Fibroblast of lung (primary cell): ENCODE measurements around the gene PODN. TPM values are rescaled to one million over a fixed set of nuclear protein-coding genes. Genes with fewer than 3 reads are reported as not detected.

Source experiments
- DNase-seq, 2 donors: peaks; one replicate each; pipeline versions ENCODE4 v3.0.0 to v3.0.0-alpha.2; 2010; ENCODE audit warnings: low read depth in 2 of 2
- H2AFZ ChIP-seq: 2 replicates; pipeline ENCODE4 v1.5.1; 2012; ENCODE audit warnings: low read length, control low read depth, inconsistent platforms
- H3K27ac ChIP-seq: 2 replicates; pipeline ENCODE4 v1.5.1; 2011; ENCODE audit warnings: low read length, control low read depth; ENCODE audit not compliant: insufficient read depth
- H3K27me3 ChIP-seq: 2 replicates; pipeline ENCODE4 v1.5.1; 2011; ENCODE audit warnings: mild to moderate bottlenecking, low read length; ENCODE audit not compliant: control insufficient read depth, insufficient read depth
- H3K36me3 ChIP-seq: 2 replicates; pipeline ENCODE4 v1.5.1; 2011; ENCODE audit warnings: low read length; ENCODE audit not compliant: control insufficient read depth, insufficient read depth
- H3K4me1 ChIP-seq: 2 replicates; pipeline ENCODE4 v1.5.1; 2011; ENCODE audit warnings: low read length; ENCODE audit not compliant: control insufficient read depth, insufficient read depth; ENCODE audit errors: extremely low read depth
- H3K4me2 ChIP-seq: 2 replicates; pipeline ENCODE4 v1.5.1; 2011; ENCODE audit warnings: low read length, control low read depth; ENCODE audit not compliant: insufficient read depth; ENCODE audit errors: extremely low read depth
- H3K4me3 ChIP-seq, 4 experiments: fragments of 200-600 bp in 1 of 4; sonication (generic) in 1 of 4; replicated peaks in 1 of 4; 2 replicates each; pipeline ENCODE4 v1.5.1; 2011 to 2016; ENCODE audit warnings: low read length in 4 of 4, low read depth in 3 of 4, mild to moderate bottlenecking in 3 of 4, control low read depth in 2 of 4, inconsistent platforms in 1 of 4, mixed read lengths in 1 of 4; ENCODE audit not compliant: insufficient read depth in 1 of 4; ENCODE audit errors: control extremely low read depth in 1 of 4
- H3K79me2 ChIP-seq: 2 replicates; pipeline ENCODE4 v1.5.1; 2012; ENCODE audit warnings: mild to moderate bottlenecking, low read length, inconsistent platforms; ENCODE audit not compliant: control insufficient read depth, insufficient read depth
- H3K9ac ChIP-seq: 2 replicates; pipeline ENCODE4 v1.5.1; 2011; ENCODE audit warnings: mild to moderate bottlenecking, low read length, control low read depth; ENCODE audit not compliant: insufficient read depth
- H3K9me3 ChIP-seq: 2 replicates; pipeline ENCODE4 v1.5.1; 2012; ENCODE audit warnings: low read depth, low read length; ENCODE audit not compliant: control insufficient read depth, insufficient read depth
- H4K20me1 ChIP-seq: 2 replicates; pipeline ENCODE4 v1.5.1; 2011; ENCODE audit warnings: low read length; ENCODE audit not compliant: control insufficient read depth, insufficient read depth; ENCODE audit errors: extremely low read depth
- EZH2 ChIP-seq: IDR thresholded peaks from 2 replicates; pipeline ENCODE4 v1.5.1; 2012; ENCODE audit warnings: low read length, control low read depth, mild to moderate bottlenecking; ENCODE audit errors: missing control alignments
- polyA plus RNA-seq, 2 donors: library from polyadenylated mRNA; depleted of rRNA in 1 of 2; stranded (reverse) in 1 of 2; unstranded in 1 of 2; fragments of >200 nt; gene quantifications; 2 replicates each; pipeline ENCODE4 v1.2.1, GENCODE V29; 2011 to 2012; ENCODE audit warnings: missing spikeins in 1 of 2
- total RNA-seq: library from RNA; depleted of rRNA; stranded (reverse); fragments of >200 nt; gene quantifications from 2 replicates; pipeline ENCODE4 v1.2.1, GENCODE V29; 2014
- TF ChIP-seq, protein P1 (sequence below), 2 donors: IDR thresholded peaks in 1 of 2; conservative IDR thresholded peaks in 1 of 2; 1 replicate in 1 of 2; 2 replicates in 1 of 2; pipeline ENCODE4 v1.5.1; 2011 to 2012; ENCODE audit warnings: low read length in 2 of 2, control low read depth in 1 of 2, inconsistent platforms in 1 of 2, low read depth in 1 of 2, mild to moderate bottlenecking in 1 of 2

The PODN gene
- total and polyA plus RNA-seq, 2 donors (not counting 1 experiment from before 2014, with no cell fraction given) = 31.6 to 49.7 TPM

DNA sequence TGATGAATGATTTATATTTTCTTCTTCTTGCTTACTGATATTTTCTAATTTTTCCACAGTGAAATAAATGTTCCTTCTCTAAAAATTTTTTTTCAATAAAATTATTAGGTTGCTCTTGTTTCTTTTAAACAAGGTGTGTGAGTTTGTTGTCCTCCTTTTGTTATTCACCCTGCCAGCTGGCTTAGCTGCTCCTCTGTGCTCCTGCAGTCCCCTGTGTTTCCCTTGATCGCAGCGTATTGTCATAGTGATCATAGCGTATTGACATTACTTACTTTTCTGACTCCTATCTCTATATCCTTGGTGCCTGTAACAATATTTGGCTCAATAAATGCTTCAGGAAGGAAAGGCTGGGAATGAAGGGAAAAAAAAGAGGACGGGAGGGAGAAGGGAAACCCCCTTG is 24.9 kb upstream of the PODN start:
- no peaks in the 10 kb centered on the region for H3K79me2 ChIP-seq
- peaks cover 11% of the 10 kb centered on the region for H3K36me3 ChIP-seq
- no peak overlapping the region for H3K9ac ChIP-seq
- no peak overlapping the region for H2AFZ ChIP-seq
- H4K20me1 ChIP-seq = no peaks in the 10 kb centered on the region
- no peak overlapping the region for H3K27ac ChIP-seq
- no peaks in the 10 kb centered on the region for H3K9me3 ChIP-seq
- no peak overlapping the region for H3K4me3 ChIP-seq
- TF ChIP-seq EZH2 = no peak
- TF ChIP-seq, protein P1, sequence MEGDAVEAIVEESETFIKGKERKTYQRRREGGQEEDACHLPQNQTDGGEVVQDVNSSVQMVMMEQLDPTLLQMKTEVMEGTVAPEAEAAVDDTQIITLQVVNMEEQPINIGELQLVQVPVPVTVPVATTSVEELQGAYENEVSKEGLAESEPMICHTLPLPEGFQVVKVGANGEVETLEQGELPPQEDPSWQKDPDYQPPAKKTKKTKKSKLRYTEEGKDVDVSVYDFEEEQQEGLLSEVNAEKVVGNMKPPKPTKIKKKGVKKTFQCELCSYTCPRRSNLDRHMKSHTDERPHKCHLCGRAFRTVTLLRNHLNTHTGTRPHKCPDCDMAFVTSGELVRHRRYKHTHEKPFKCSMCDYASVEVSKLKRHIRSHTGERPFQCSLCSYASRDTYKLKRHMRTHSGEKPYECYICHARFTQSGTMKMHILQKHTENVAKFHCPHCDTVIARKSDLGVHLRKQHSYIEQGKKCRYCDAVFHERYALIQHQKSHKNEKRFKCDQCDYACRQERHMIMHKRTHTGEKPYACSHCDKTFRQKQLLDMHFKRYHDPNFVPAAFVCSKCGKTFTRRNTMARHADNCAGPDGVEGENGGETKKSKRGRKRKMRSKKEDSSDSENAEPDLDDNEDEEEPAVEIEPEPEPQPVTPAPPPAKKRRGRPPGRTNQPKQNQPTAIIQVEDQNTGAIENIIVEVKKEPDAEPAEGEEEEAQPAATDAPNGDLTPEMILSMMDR (conservative IDR thresholded peaks at IDR 0.05 in 1 of 2, IDR thresholded peaks at IDR 0.05 in 1 of 2; ENCODE audit: low read depth in 1 of 2, low read length in 2 of 2) = no peak
- H3K4me1 ChIP-seq = no peaks in the 10 kb centered on the region
- H3K27me3 ChIP-seq = no peaks in the 10 kb centered on the region
- no peak overlapping the region for H3K4me2 ChIP-seq
- DNase-seq = no peak

DNA sequence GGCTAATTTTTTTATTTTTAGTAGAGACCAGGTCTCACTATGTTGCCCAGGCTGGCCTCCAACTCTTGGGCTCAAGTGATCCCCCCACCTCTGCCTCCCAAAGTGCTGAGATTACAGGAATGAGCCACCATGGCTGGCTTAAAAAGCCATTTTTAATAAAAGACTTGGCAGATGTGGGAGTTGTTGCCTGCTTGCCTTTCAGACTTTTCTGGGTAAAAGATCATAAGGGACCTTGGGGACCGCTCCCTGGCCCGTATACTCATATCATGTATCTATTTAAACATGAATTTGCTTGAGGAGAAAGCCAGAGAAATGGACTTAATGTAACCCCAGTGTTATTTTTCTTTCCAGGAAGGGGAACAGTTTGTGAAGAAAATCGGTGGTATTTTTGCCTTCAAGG is 23.4 kb upstream of the PODN start:
- Histone ChIP-seq H3K4me1 (peaks cover 5% of the 10 kb centered on the region), H3K4me2 (no peak overlapping the region), H3K4me3 (no peak overlapping the region), H3K9me3 (no peaks in the 10 kb centered on the region), H3K36me3 (peaks cover 11% of the 10 kb centered on the region), H3K9ac (no peak overlapping the region), H3K27ac (no peak overlapping the region), H4K20me1 (no peaks in the 10 kb centered on the region), H3K27me3 (no peaks in the 10 kb centered on the region), H2AFZ (no peak overlapping the region), H3K79me2 (no peaks in the 10 kb centered on the region)
- DNase-seq = no peak
- TF ChIP-seq, protein P1 (conservative IDR thresholded peaks at IDR 0.05 in 1 of 2, IDR thresholded peaks at IDR 0.05 in 1 of 2; ENCODE audit: low read depth in 1 of 2, low read length in 2 of 2) = no peak
- TF ChIP-seq EZH2 = no peak

DNA sequence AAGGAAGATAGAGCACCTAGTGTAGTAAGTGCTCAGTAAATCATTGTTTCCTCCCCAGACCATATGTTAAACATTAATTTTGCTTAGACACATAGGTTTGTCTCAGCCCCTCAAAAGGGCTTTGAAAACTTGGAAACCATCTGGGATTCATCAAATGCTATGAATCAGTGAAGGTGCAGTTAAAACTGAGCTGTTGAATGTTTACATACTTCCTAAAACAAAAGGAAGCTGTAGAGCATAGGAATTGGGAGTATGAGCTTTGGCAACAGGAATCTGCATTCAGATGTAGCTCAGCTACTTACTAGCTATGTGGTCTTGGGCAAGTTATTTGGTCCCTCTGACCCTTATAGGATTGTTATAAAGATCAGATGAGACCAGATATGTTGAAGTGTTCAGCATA is 18.7 kb upstream of the PODN start:
- DNase-seq = peak; percentile 47 to 89
- no peaks in the 10 kb centered on the region for H3K9me3 ChIP-seq
- no peaks in the 10 kb centered on the region for H4K20me1 ChIP-seq
- H3K9ac ChIP-seq = no peak overlapping the region
- peak overlapping the region; percentile 49 for H3K27ac ChIP-seq
- H3K36me3 ChIP-seq = peaks cover 13% of the 10 kb centered on the region
- no peaks in the 10 kb centered on the region for H3K27me3 ChIP-seq
- no peaks in the 10 kb centered on the region for H3K79me2 ChIP-seq
- peaks cover 13% of the 10 kb centered on the region for H3K4me1 ChIP-seq
- no peak overlapping the region for H2AFZ ChIP-seq
- peak overlapping the region; percentile 66 for H3K4me2 ChIP-seq
- TF ChIP-seq EZH2 = no peak
- TF ChIP-seq, protein P1 (conservative IDR thresholded peaks at IDR 0.05 in 1 of 2, IDR thresholded peaks at IDR 0.05 in 1 of 2; ENCODE audit: low read depth in 1 of 2, low read length in 2 of 2) = no peak
- H3K4me3 ChIP-seq = no peak overlapping the region
